HG03175 (cell line): ENCODE measurements around the gene C1RL.
"Not testable (repeated sequence)": the region's sequence is repeated elsewhere in the genome, so short reads cannot be mapped to it uniquely, and the experiment has no call there.

ENCODE experiments used
- ATAC-seq: cut with Tn5 transposase; IDR thresholded peaks from one replicate; pipeline ENCODE4 v1.9.1; 2021; ENCODE audit warnings: mild to moderate bottlenecking, moderate library complexity; ENCODE audit not compliant: unreplicated experiment

Gene C1RL

DNA sequence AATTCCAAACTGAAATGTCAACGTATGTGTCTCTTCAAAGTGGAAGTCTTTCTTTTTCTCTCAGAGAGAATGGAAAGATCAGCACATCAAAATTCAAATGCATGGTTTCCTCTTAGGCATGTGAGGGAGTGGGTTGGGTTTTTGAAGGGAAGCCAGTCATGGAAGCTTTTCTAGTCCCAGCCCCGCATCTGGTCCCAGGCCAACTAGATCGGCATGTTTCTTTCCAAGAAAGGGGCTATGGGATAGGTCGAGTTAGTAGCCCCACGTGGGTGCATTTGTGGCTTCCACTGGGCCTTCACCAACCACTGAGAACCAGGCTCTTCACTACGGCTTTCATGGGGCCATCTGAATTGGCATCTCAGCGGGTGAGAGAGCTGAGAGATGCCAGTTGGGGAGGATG is 41.9 kb downstream of the C1RL start:
- ATAC-seq = no peak

DNA sequence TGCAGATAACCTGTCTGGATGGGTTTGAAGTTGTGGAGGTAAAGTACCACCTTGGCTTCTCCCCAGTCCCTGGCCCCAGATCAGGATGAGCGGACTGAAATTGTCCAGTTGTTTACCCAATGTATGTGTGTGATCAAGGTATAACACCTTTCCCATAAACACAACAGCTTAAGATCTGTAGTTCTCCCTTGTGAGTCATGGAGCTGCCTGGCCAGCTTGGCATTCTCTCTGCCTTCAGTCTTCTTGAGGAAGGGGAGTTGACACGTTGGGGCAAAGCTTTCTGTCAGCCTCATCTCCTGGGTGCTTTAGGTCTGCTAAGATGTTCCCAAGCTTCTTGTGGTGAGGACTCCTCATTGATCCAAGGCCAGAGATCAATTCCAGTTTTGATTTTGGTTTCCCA is 42.4 kb downstream of the C1RL start:
- ATAC-seq = no peak

DNA sequence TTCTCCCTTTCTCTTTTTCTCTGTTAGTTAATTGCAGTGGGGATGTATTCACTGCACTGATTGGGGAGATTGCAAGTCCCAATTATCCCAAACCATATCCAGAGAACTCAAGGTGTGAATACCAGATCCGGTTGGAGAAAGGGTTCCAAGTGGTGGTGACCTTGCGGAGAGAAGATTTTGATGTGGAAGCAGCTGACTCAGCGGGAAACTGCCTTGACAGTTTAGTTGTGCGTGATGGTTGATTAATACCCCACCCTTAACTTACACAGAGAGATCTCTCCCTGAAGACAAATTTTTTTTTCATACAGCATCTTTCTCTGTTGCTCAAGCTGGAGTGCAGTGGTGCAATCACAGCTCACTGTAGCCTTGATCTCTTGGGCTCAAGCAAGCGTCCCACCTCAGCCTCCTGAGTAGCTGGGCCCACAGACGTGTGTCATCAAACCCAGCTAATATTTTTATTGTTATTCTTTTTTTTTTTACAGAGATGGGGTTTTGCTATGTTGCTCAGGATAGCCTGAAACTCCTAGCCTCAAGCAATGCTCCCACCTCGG is 43.9 kb downstream of the C1RL start:
- no peak for ATAC-seq

DNA sequence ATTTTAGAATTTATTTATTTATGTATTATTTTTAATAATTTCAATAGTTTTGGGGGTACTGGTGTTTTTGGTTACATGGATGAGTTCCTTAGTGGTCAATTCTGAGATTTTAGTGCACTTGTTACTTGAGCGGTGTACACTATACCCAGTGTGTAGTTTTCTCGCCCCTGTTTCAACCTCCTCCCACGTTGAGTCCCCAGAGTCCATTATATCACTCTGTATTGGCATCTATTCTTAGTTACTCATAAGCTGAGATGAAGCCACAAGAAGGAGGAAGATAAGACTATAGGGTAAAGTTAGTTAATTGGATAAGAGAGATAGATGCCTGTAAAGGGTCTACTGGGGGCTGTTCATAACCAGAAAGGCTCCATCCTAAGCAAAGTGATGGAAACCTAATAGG is 44.5 kb downstream of the C1RL start:
- no peak for ATAC-seq

DNA sequence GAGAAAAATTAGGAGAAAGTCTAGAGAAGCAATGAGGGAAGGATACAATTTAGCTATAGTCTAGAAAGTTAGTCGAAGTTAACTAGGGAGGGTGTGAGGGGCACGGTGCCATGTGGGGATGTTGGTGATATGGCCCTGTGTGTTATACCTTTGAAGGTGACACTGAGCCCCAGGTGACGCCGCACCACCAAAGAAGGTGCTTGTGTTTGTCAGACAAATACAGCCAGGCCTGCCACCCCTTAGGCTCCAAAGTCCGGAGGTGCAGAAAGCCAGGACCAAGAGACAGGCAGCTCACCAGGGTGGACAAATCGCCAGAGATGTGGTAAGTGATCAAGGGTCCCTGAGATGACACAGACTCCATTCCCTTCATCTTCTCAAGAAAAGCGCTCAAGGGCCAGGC is 47.4 kb downstream of the C1RL start:
- ATAC-seq = no peak

DNA sequence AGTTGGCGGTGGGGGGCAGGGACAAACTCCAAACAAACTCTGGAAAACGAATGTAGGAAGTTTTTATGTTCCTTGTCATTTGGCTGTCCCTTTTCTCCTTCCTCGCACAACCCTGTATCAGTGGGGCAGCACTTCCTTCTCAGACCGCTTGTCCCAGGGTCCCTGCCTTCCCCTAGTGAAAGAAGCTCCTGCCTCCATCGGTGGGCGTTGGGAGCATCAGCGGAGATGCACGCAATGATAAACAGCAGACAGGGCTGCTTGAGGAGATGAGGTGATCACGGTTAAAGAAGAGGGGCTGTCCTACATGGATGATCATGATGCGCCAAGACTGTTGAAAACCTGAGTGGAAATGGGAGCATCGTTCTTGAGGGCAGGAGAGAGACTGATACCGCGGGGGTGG is 47.9 kb downstream of the C1RL start:
- no peak for ATAC-seq

DNA sequence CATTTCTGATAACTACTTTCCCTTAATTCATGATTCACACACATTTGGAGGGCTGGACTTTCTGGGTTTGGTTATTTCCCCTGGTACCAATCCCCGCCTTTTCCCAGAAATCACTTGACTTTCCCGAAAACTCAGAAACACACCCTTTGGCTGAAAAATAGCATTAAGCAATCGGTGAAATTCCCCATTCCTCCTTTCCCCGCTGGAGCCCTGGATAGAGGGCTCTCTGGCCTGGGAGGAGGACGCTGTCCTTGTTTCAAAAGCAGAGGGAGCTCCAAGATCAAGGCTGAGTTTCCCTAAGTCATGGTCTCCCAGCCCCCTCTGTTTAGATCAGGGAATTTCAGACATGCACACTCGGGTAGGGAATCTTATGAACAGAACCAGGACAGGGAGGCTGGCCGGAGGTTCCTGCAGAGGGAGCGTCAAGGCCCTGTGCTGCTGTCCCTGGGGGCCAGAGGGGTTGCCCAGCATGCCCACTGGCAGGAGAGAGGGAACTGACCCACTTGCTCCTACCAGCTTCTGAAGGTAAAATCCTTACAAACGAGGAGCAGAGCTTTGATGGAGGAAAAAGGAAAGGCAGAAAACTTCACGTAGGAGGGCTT is 48.6 kb downstream of the C1RL start, which contains the start of gene C1S:
Gene C1S, plus strand, starts transcription at position 366 of the 602 bp plus-strand sequence. CDS start 1,195 bp downstream, outside the sequence.
- no peak for ATAC-seq

DNA sequence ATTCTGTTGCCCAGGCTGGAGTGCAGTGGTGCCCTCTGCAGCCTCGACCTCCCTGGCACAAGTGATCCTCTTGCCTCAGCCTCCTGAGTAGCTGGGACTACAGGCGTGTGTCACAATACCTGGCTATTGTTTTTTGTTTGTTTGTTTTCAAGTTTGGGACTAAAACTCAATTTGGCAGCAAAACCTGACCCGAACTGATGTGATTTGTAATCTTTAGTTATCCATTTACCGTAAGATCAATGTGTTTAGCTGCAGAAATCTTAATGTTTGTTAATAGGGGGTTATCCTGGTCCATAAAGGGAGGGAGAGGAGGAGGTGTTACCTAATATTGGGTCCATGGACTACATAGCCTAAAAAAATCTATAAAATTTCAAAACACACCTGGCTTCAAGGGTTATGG is 49.2 kb downstream of the C1RL start:
- no peak for ATAC-seq

DNA sequence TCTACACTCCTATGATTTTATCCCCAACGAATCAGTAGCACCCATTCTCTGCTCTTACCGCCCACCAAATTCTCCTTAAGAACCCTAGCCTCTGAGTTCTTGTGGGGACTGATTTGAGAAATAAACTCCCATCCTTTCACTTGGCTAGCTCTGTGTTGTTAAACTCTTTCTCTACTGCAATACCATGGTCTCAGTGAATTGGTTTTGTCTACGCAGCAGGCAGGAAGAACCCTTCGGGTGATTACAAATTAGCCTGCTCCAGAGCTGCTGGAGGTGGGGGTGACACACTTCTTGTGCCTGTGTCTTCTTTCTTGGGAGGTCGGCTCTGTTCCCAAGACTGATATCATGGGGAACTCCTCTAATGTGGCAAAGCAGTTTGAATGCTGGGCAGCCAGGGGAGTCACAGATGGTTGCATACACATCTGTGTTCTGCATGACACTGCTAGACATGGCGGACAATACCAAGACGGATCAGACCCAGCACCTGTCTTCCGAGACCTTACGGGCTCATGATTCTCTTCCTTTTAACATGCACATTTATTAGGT is 50.1 kb downstream of the C1RL start:
- ATAC-seq = no peak

DNA sequence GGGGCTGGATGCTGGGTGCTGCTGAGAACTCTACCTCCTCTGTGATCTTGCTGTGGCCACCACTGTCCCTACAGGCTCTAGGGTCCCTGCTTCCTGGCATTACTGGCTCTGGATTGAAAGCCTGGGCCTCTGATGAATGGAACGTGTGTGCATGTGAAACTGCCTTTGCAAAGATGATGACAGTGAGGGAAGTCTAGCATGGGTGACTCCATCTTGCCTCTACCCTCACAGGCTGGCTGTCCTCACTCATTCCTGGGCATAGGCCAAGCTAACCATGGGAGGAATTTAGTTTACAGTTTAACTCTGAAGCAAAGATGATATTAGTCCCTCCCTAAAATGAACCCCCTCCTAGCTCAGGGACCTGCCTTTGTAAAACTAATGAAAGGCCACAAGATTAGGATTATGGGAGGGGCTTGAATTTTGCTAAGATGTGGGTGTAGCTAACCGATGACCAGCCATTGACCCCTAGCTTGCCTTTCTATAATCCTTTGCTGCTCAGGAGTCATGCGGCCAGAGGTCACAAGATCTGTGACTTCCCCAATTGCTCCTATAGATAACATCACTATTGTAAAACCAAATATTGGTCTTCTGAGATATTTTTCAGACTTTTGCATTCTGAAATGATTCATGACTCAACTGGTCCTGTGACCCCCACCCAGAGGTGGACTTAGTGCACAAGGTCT is 50.7 kb downstream of the C1RL start:
- no peak for ATAC-seq

DNA sequence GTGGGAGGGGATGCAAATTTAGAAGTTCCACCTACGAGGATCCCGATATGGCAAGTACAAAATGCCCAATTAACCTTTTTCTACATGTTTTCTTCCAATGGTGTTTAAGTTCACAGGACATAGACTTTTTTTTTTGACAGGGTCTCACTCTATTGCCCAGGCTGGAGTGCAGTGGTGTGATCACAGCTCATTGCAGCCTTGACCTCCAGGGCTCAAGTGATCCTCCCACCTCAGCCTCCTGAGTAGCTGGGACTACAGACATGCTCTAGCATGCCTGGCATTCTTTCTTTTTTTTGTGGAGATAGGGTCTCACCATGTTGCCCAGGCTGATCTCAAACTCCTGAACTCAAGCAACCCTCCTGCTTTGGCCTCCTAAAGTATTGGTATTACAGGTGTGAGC is 53.3 kb downstream of the C1RL start:
- ATAC-seq = not testable (repeated sequence)

DNA sequence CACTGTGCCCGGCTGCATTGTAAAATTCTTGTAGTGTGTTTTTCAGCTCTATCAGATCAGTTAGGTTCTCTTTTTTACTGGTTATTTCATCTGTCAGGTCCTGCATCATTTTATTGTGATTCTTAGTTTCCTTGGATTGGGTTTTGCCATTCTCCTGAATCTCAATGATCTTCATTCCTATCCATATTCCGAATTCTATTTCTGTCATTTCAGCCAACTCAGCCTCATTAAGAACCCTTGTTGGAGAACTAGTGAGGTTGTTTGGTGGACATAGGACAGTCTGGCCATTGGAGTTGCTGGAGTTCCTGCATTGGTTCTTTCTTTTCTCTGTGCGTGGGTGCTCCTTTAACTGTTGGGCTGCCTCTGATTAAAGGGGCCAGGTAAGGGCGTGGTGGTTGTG is 54.1 kb downstream of the C1RL start:
- no peak for ATAC-seq

DNA sequence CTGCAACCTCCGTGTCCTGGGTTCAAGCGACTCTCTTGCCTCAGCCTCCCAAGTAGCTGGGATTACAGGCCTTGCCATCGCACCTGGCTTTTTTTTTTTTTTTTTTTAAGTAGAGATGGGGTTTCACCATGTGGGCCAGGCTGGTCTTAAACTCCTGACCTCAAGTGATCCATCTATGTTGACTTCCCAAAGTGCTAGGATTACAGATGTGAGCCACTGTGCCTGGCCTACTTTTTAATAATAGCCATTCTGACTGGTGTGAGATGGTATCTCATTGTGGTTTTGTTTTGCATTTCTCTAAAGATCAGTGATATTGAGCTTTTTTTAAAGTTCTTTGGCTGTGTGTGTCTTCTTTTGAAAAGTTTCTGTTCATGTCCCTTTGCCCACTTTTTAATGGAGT is 59.0 kb downstream of the C1RL start:
- not testable (repeated sequence) for ATAC-seq

DNA sequence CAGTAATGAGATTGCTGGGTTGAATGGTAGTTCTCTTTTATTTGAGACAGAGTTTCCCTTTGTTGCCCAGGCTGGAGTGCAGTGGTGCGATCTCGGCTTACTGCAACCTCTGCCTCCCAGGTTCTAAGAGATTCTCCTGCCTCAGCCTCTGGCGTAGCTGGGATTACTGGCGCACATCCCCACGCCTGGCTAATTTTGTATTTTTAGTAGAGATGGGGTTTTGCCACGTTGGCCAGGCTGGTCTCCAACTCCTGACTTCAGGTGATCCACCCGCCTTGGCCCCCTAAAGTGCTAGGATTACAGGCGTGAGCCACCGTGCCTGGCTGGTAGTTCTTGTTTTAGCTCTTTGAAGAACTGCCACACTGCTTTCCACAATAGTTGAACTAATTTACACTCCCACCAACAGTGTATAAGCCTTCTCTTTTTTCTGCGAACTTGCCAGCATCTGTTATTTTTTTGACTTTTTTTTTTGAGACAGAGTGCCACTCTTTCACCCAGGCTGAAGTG is 59.5 kb downstream of the C1RL start:
- ATAC-seq = not testable (repeated sequence)

DNA sequence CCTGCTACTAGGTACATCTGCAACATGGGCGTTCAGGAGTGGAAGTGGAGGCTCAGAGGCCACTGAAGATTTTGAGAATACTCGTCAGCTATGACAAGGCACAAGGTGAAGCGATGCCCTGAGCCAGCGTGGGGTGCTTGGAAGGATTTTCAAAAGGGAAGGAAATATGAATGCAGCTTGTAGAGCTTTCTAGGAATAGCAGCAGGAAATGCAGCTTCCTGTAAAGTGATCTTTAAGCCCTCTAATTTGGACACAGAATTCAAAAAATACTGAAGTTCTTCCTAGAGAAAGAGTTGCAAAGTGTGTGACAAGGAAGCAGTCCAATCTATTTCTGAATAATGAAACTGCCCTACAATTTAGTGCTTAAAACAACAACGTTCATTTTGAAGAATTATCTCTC is 61.7 kb downstream of the C1RL start:
- ATAC-seq = no peak

DNA sequence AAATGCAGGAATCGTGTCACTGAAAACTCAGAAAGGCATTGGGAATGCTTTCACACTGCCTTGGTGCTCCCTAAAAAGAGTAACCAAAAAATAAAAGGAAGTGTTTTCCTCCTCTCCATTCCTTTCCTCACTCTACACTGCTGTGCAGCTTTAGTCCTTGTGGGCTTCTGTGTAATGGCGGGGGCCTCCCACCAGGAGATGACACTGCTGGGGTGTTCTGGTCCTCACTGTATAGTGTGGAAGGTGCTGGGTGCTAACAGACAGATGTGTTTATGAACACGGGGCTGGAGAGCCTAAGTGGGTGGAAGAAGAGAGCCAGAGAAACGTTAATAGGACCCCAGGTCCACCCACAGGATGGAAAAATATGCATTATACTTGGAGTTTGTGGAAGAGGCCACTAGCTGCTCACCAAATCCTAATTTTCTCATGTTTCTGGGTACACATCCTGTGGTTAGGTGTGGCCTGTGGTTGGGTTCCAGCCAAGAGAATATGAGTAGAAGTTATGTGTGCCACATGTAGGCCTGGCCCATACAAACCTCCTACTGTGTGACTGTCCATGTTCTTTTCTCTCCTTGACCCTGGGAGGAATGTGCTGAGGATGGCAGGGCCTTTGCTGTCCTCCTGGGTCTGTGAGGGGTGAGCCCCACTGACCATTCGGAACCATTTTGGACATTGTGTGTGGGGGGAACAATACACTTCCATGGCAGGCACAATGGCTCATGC is 62.5 kb downstream of the C1RL start:
- ATAC-seq = no peak

DNA sequence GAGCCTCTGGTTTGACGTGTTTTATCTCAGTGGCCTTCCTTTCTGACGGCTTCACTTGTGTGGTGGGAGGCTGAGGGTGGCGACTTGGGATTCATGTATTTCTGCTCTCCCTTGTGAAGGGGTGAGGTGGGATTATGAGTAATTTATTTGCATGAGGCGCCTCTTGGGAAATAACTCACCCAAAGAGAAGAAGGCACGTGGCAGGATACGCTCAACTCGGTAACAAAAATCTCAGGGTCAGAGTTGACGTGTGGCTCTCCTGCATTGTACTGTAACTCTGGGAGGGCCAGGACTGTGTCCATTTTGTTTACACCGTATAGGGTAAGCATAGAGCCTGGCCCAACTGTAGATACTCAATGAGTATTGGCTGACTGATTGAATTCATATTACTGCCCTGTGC is 63.1 kb downstream of the C1RL start:
- no peak for ATAC-seq
